Measurements from ENCODE around the gene ZNF664. TPM values are rescaled to one million over a fixed set of nuclear protein-coding genes. Genes with fewer than 3 reads are reported as not detected.

ZNF664 gene
- total and polyA plus RNA-seq, 2 of the 4 experiments (the other 2 are of a cell fraction), result 29.9 to 32.6 TPM

DNA sequence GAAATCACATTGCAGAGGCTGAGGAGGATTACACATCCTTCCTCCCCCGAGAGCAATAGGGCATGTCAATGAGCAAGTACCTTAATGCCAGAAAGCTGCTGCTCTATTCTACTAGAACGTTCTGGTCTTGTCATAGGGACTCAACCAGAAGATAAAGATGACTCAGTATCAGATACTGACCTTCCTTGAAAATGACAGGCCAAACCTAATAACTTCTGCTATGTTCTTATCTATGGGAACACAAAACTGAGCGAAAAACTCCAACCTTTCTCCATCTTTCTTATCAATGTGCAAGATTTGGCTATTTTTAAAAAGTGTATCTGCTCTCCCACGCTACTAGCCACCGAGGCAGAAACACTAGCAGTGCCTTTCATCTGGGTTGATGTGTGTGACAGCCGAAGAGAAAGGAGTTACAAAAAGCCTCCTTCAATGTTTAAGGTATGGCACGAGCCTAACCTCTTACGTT lies 5.9 kb upstream of the ZNF664 start:
- no peak for DNase-seq
- H2BK120ac ChIP-seq (ENCODE audit: low read depth, low read length), result no peak overlapping the region
- no peak overlapping the region for H2AFZ ChIP-seq (replicated peaks; ENCODE audit: low read length, poor library complexity)
- H3K23ac ChIP-seq (ENCODE audit: low read depth, low read length), result peak overlapping the region; percentile 11; the same call in 1 of the 2 replicates
- no peak overlapping the region for H2AK9ac ChIP-seq (replicated peaks; ENCODE audit: low read depth, low read length, poor library complexity)
- H4K8ac ChIP-seq (ENCODE audit: low read depth in 2 of 2, low read length in 2 of 2), result no peak overlapping the region
- ATAC-seq (ENCODE audit: low read depth), result no peak
- WGBS, 2 experiments (ENCODE audit: extremely low coverage in 2 of 2, insufficient read length in 1 of 2), result no CpG with 5 or more reads among the region's 8 CpGs
- peaks cover 15% of the 10 kb centered on the region; the same call in 1 of the 2 replicates for H4K20me1 ChIP-seq (ENCODE audit: insufficient read depth, low read length)
- peak overlapping the region; percentile 30; the same call in 1 of the 2 replicates for H3K14ac ChIP-seq (replicated peaks; ENCODE audit: low read depth, low read length)
- H3K4me3 ChIP-seq (ENCODE audit: insufficient read depth, low read depth, low read length), result no peak overlapping the region
- no peak overlapping the region for H2BK20ac ChIP-seq (ENCODE audit: low read depth, low read length)
- in situ Hi-C loops (cut with MboI; ENCODE audit: low sequenced_read_pairs) (no loop called here), dilution Hi-C loops (cut with HindIII; ENCODE audit: low sequenced_read_pairs, unreplicated experiment) (no loop called here), intact Hi-C loops (cut with micrococcal nuclease) (no loop called here)
- H3K9ac ChIP-seq (ENCODE audit: low read depth, low read length), result no peak overlapping the region
- CTCF ChIA-PET, result no interaction called here
- H3K4ac ChIP-seq (ENCODE audit: low read depth, low read length), result no peak overlapping the region
- peaks cover 25 to 64% of the 10 kb centered on the region in 2 experiments for H3K79me1 ChIP-seq (ENCODE audit: low read depth in 1 of 2, low read length in 2 of 2)
- H3K4me2 ChIP-seq (ENCODE audit: low read depth, low read length), result no peak overlapping the region
- H3K4me1 ChIP-seq (ENCODE audit: control insufficient read depth, insufficient read depth, low read length), result peaks cover 12% of the 10 kb centered on the region
- no TSS peak for BruUV-seq (replicated peaks)
- H3K56ac ChIP-seq (ENCODE audit: extremely low read depth, insufficient read depth, low read length), result no peak overlapping the region
- TF ChIP-seq, protein P1, sequence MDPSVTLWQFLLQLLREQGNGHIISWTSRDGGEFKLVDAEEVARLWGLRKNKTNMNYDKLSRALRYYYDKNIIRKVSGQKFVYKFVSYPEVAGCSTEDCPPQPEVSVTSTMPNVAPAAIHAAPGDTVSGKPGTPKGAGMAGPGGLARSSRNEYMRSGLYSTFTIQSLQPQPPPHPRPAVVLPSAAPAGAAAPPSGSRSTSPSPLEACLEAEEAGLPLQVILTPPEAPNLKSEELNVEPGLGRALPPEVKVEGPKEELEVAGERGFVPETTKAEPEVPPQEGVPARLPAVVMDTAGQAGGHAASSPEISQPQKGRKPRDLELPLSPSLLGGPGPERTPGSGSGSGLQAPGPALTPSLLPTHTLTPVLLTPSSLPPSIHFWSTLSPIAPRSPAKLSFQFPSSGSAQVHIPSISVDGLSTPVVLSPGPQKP (IDR thresholded peaks at IDR 0.05; ENCODE audit: borderline replicate concordance, low read depth, low read length), result no peak
- no peak for TF ChIP-seq FOS (IDR thresholded peaks at IDR 0.05; ENCODE audit: low read depth, low read length)
- TF ChIP-seq BHLHE40 (IDR thresholded peaks at IDR 0.05; ENCODE audit: low read depth, low read length), result no peak
- TF ChIP-seq MXI1 (IDR thresholded peaks at IDR 0.05; ENCODE audit: borderline replicate concordance, low read depth, low read length), result no peak
- no peak for TF ChIP-seq USF2 (IDR thresholded peaks at IDR 0.05; ENCODE audit: low read depth, low read length)
- no peak for TF ChIP-seq RCOR1 (IDR thresholded peaks at IDR 0.05; ENCODE audit: insufficient replicate concordance, low read length)
- no peak for TF ChIP-seq SMC3 (IDR thresholded peaks at IDR 0.05; ENCODE audit: low read depth, low read length)
- TF ChIP-seq POLR2A (IDR thresholded peaks at IDR 0.05; ENCODE audit: low read depth, low read length), result no peak
- TF ChIP-seq CHD1 (IDR thresholded peaks at IDR 0.05; ENCODE audit: low read depth, low read length), result no peak
- no peak for TF ChIP-seq RFX5 (IDR thresholded peaks at IDR 0.05; ENCODE audit: low read depth, low read length)
- TF ChIP-seq CTCF (conservative IDR thresholded peaks at IDR 0.05; ENCODE audit: low read depth, low read length), result no peak
- no peak for TF ChIP-seq MAFK (IDR thresholded peaks at IDR 0.05; ENCODE audit: low read depth, low read length)
- TF ChIP-seq RAD21 (IDR thresholded peaks at IDR 0.05; ENCODE audit: low read length), result no peak
- TF ChIP-seq NFE2L2 (IDR thresholded peaks at IDR 0.05; ENCODE audit: low read depth, low read length), result no peak
- no peak for TF ChIP-seq MAZ (IDR thresholded peaks at IDR 0.05; ENCODE audit: borderline replicate concordance, low read depth, low read length)
- no peak for TF ChIP-seq CEBPB (IDR thresholded peaks at IDR 0.05; ENCODE audit: low read depth, low read length)
- no peak overlapping the region for H2BK5ac ChIP-seq (ENCODE audit: low read depth, low read length, poor library complexity, severe bottlenecking)
- H3K18ac ChIP-seq (ENCODE audit: low read depth, low read length), result no peak overlapping the region
- 0 out of 3 replicates have a peak overlapping the region, but pooled peaks have one; percentile 13 for H2BK15ac ChIP-seq (ENCODE audit: low read depth, low read length)
- no peaks in the 10 kb centered on the region for H3K27me3 ChIP-seq (ENCODE audit: control insufficient read depth, insufficient read depth, low read length)
- peaks cover 14% of the 10 kb centered on the region for H3K9me1 ChIP-seq (ENCODE audit: insufficient read depth, low read length)
- no peaks in the 10 kb centered on the region for H3K9me3 ChIP-seq (ENCODE audit: control insufficient read depth, insufficient read depth, low read length)
- H4K5ac ChIP-seq (ENCODE audit: low read depth, low read length), result no peak overlapping the region
- no peak overlapping the region for H3K27ac ChIP-seq (ENCODE audit: insufficient read depth, low read length)
- POLR2A ChIA-PET (ENCODE audit: unreplicated experiment), result no interaction called here
- no peak overlapping the region for H4K91ac ChIP-seq (ENCODE audit: insufficient read depth, low read depth, low read length)
- no peak overlapping the region for H2AK5ac ChIP-seq (ENCODE audit: low read depth, low read length)
- peaks cover 2% of the 10 kb centered on the region; the same call in 1 of the 2 replicates for H3K36me3 ChIP-seq (ENCODE audit: control insufficient read depth, insufficient read depth, low read length)

All from IMR-90 (cell line).